GM19025 (cell line): ENCODE results near the gene EXOC4.

Experiments
- ATAC-seq: cut with Tn5 transposase; IDR thresholded peaks from one replicate; pipeline ENCODE4 v1.9.1; 2021; ENCODE audit warnings: mild to moderate bottlenecking, low read depth, moderate library complexity; ENCODE audit not compliant: unreplicated experiment

The EXOC4 gene

GRCh38 chr7:133479456-133480065 lies 226.7 kb downstream of the EXOC4 start:
- no peak for ATAC-seq

- ATAC-seq = no peak
Observed at GRCh38 chr7:133480868-133481267, 228.0 kb downstream of the EXOC4 start.

- ATAC-seq = no peak
Observed at GRCh38 chr7:133481676-133482075, 228.8 kb downstream of the EXOC4 start.

GRCh38 chr7:133482599-133482998 lies 229.7 kb downstream of the EXOC4 start:
- no peak for ATAC-seq

- ATAC-seq = no peak
Observed at GRCh38 chr7:133484086-133484485, 231.2 kb downstream of the EXOC4 start.

GRCh38 chr7:133489906-133490305 lies 237.0 kb downstream of the EXOC4 start:
- no peak for ATAC-seq

- no peak for ATAC-seq
Observed at GRCh38 chr7:133491201-133491691, 238.4 kb downstream of the EXOC4 start.

GRCh38 chr7:133491846-133492652 lies 239.2 kb downstream of the EXOC4 start:
- ATAC-seq = no peak

GRCh38 chr7:133497061-133497460 lies 244.2 kb downstream of the EXOC4 start:
- no peak for ATAC-seq

- ATAC-seq = no peak
Observed at GRCh38 chr7:133501771-133502170, 248.9 kb downstream of the EXOC4 start.

GRCh38 chr7:133502498-133502897 lies 249.6 kb downstream of the EXOC4 start:
- no peak for ATAC-seq

GRCh38 chr7:133502972-133503371 lies 250.1 kb downstream of the EXOC4 start:
- no peak for ATAC-seq

GRCh38 chr7:133504825-133505224 lies 251.9 kb downstream of the EXOC4 start:
- ATAC-seq = no peak

GRCh38 chr7:133509822-133510221 lies 256.9 kb downstream of the EXOC4 start:
- no peak for ATAC-seq

- ATAC-seq = no peak
Observed at GRCh38 chr7:133510326-133511055, 257.6 kb downstream of the EXOC4 start.

- no peak for ATAC-seq
Observed at GRCh38 chr7:133511252-133511651, 258.4 kb downstream of the EXOC4 start.

GRCh38 chr7:133511708-133512107 lies 258.8 kb downstream of the EXOC4 start:
- ATAC-seq = no peak

- ATAC-seq = no peak
Observed at GRCh38 chr7:133512560-133512959, 259.7 kb downstream of the EXOC4 start.

GRCh38 chr7:133513608-133514007 lies 260.7 kb downstream of the EXOC4 start:
- no peak for ATAC-seq

GRCh38 chr7:133514551-133514950 lies 261.7 kb downstream of the EXOC4 start:
- ATAC-seq = no peak

- ATAC-seq = no peak
Observed at GRCh38 chr7:133517766-133518165, 264.9 kb downstream of the EXOC4 start.
